A673 (cell line): ENCODE results near the gene L3HYPDH. TPM values are rescaled to one million over a fixed set of nuclear protein-coding genes. Genes with fewer than 3 reads are reported as not detected.
"Not testable (repeated sequence)": the region's sequence is repeated elsewhere in the genome, so short reads cannot be mapped to it uniquely, and the experiment has no call there.

Source experiments
- BruUV-seq: library from RNA; stranded (reverse); fragments of 400-500 nt; replicated peaks from 2 replicates; lab custom pipeline; 2021; lab: Mats Ljungman, UMichigan
- CTCF ChIA-PET: fragments of 300-600 bp; sonication (Branson Sonifier 250); formaldehyde crosslinking; loops from one replicate; lab custom pipeline; 2022; ENCODE audit warnings: antibody characterized with exemption; lab: Charles Lee
- POLR2A ChIA-PET: fragments of 300-600 bp; sonication (Branson Sonifier 250); formaldehyde crosslinking; loops from one replicate; lab custom pipeline; 2022; ENCODE audit warnings: antibody characterized with exemption; ENCODE audit not compliant: low non-redundant PET; lab: Charles Lee
- DNase-seq: peaks from one replicate; pipeline ENCODE4 v3.0.0-alpha.2; 2015; ENCODE audit warnings: low spot score
- H3K27ac ChIP-seq: fragments of 200-600 bp; sonication (generic); 2 replicates; pipeline ENCODE4 v1.5.1; 2016; ENCODE audit warnings: mixed run types, low read depth, mild to moderate bottlenecking, mixed read lengths, antibody characterized with exemption, low read length; ENCODE audit not compliant: poor library complexity, severe bottlenecking
- H3K27me3 ChIP-seq: fragments of 200-600 bp; sonication (generic); replicated peaks from 2 replicates; pipeline ENCODE4 v1.6.1; 2017; ENCODE audit warnings: mixed run types, low read depth, mild to moderate bottlenecking, mixed read lengths, antibody characterized with exemption, low read length; ENCODE audit not compliant: insufficient read depth, poor library complexity
- H3K36me3 ChIP-seq: fragments of 200-600 bp; sonication (generic); 2 replicates; pipeline ENCODE4 v1.6.1; 2016; ENCODE audit warnings: mixed run types, mild to moderate bottlenecking, mixed read lengths, antibody characterized with exemption, low read length; ENCODE audit not compliant: insufficient read depth, poor library complexity, severe bottlenecking
- H3K4me1 ChIP-seq: fragments of 200-600 bp; sonication (generic); 2 replicates; pipeline ENCODE4 v1.6.1; 2017; ENCODE audit warnings: mixed run types, mild to moderate bottlenecking, mixed read lengths, antibody characterized with exemption, low read length; ENCODE audit not compliant: insufficient read depth, poor library complexity, severe bottlenecking
- H3K4me3 ChIP-seq: fragments of 200-600 bp; sonication (generic); 2 replicates; pipeline ENCODE4 v1.5.1; 2016; ENCODE audit warnings: low read depth, mixed run types, mild to moderate bottlenecking, mixed read lengths, low read length; ENCODE audit not compliant: poor library complexity, severe bottlenecking
- H3K9me3 ChIP-seq: fragments of 200-600 bp; sonication (generic); 2 replicates; pipeline ENCODE4 v1.6.1; 2016; ENCODE audit warnings: mixed run types, low read depth, mild to moderate bottlenecking, mixed read lengths, antibody characterized with exemption, low read length; ENCODE audit not compliant: poor library complexity, severe bottlenecking
- EZH2 ChIP-seq: fragments of 200-600 bp; sonication (generic); IDR thresholded peaks from 2 replicates; pipeline ENCODE4 v1.6.1; 2017; ENCODE audit warnings: borderline replicate concordance, low read depth, mild to moderate bottlenecking, mixed read lengths, antibody characterized with exemption, low read length; ENCODE audit not compliant: poor library complexity, severe bottlenecking
- intact Hi-C: fragments of 100-400 bp; cut with micrococcal nuclease; formaldehyde crosslinking; loops from one replicate; pipeline ENCODE4 v1.10.0; 2022; ENCODE audit not compliant: unreplicated experiment
- total RNA-seq: library from RNA; stranded (reverse); gene quantifications from 2 replicates; pipeline ENCODE4 v1.2.3, GENCODE V29; 2021
- TF ChIP-seq, protein P1 (sequence below): fragments of 300-800, 200-600 bp; sonication (generic); conservative IDR thresholded peaks from 2 replicates; pipeline ENCODE4 v1.5.1; 2017; ENCODE audit warnings: low read depth, mild to moderate bottlenecking, antibody characterized with exemption, low read length, moderate library complexity, mixed read lengths

The L3HYPDH gene
- total RNA-seq, 1 experiment from 2014 or later: 31.9 TPM

DNA sequence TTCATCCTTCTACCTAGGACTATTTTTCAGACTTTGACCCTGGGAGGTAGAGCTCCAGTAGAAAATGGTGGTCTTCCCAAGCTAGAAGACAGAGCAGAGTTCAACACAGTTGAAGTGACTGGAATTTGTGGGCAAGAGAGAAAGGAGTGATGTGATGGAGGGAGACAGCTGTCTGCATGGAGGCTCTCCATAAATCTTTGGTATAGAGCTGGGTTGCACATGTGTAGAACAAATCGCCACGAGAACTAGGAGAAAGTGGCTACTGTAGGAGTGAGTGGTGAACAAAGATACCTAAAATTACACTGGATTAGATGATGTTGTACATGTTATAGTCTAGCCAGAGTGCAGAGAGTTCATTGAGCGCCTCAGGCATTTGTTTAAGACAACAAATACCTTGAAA is 33.5 kb downstream of the L3HYPDH start:
- TF ChIP-seq EZH2: no peak
- TF ChIP-seq, protein P1, sequence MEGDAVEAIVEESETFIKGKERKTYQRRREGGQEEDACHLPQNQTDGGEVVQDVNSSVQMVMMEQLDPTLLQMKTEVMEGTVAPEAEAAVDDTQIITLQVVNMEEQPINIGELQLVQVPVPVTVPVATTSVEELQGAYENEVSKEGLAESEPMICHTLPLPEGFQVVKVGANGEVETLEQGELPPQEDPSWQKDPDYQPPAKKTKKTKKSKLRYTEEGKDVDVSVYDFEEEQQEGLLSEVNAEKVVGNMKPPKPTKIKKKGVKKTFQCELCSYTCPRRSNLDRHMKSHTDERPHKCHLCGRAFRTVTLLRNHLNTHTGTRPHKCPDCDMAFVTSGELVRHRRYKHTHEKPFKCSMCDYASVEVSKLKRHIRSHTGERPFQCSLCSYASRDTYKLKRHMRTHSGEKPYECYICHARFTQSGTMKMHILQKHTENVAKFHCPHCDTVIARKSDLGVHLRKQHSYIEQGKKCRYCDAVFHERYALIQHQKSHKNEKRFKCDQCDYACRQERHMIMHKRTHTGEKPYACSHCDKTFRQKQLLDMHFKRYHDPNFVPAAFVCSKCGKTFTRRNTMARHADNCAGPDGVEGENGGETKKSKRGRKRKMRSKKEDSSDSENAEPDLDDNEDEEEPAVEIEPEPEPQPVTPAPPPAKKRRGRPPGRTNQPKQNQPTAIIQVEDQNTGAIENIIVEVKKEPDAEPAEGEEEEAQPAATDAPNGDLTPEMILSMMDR: no peak
- no peak for DNase-seq
- intact Hi-C loops: loop anchor here (10.0 kb wide), 1 partner anchor 936 kb away; no protein-coding TSS in a partner anchor

DNA sequence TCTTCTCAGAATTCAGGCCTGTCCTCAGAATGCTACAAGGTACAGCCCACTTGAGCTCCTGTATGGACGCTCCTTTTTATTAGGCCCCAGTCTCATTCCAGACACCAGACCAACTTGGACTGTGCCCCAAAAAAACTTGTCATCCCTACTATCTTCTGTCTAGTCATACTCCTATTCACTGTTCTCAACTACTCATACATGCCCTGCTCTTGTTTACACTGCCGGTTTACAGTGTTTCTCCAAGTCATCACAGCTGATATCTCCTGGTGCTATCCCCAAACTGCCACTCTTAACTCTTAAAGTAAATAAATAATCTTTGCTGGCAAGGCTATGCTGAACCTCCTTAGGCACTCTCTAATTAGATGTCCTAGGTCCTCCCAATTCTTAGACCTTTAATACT is 35.5 kb downstream of the L3HYPDH start:
- H3K36me3 ChIP-seq, H3K27me3 ChIP-seq, BruUV-seq, H3K9me3 ChIP-seq, H3K4me3 ChIP-seq, DNase-seq, POLR2A ChIA-PET, H3K27ac ChIP-seq, H3K4me1 ChIP-seq: not testable (repeated sequence)
- intact Hi-C loops: loop anchor here (10.0 kb wide), 1 partner anchor 424 kb away; no protein-coding TSS in a partner anchor
- CTCF ChIA-PET: interaction anchor here (0.7 kb wide), 1 partner anchor 947 kb away, joined by 11 read pairs; no protein-coding TSS in a partner anchor

More for the DNA sequence above, 33.5 kb downstream of the L3HYPDH start:
- no peaks in the 10 kb centered on the region for H3K9me3 ChIP-seq
- no TSS peak for BruUV-seq
- POLR2A ChIA-PET: no interaction called here
- CTCF ChIA-PET: no interaction called here
- no peaks in the 10 kb centered on the region for H3K36me3 ChIP-seq
- no peaks in the 10 kb centered on the region for H3K27me3 ChIP-seq
- no peak overlapping the region for H3K4me3 ChIP-seq
- no peak overlapping the region for H3K27ac ChIP-seq
- H3K4me1 ChIP-seq: no peaks in the 10 kb centered on the region

DNA sequence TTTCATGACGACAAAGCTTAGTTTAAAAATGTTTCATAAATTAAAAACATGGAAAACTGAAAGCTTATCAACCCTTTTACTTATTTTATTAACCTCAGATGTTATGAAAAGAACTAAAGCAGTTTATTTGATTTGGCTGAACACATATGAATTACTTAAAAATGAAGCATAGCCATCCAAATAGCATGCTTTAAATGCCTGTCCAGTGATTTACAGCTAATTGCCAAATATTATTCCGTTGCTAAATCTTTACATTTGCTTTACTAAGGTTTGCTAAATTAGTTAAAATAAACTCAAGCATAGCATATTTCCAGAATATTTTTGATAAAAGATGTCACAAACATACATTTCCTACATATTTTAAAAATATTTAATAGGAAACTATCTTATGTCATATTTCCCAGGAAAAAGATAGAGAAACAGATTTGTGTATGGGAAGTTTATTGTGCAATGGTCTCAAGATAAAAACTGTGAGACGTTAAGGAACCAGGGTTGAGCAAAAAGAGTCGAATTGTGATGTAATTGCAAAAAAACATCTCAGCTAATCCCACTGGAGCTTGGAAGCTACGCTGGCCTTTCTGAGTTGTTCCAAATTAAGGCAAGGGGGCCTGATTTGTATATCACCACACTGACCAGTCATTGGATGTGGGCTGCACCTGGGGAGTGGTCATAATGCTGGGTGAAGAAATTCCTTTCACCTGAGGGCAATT is 44.8 kb downstream of the L3HYPDH start:
- intact Hi-C loops: no loop called here
- H3K4me1 ChIP-seq: no peaks in the 10 kb centered on the region
- POLR2A ChIA-PET: no interaction called here
- H3K4me3 ChIP-seq: no peak overlapping the region
- DNase-seq: no peak
- H3K27ac ChIP-seq: no peak overlapping the region
- no peaks in the 10 kb centered on the region for H3K9me3 ChIP-seq
- no peaks in the 10 kb centered on the region for H3K36me3 ChIP-seq
- H3K27me3 ChIP-seq: peaks cover 3% of the 10 kb centered on the region
- no TSS peak for BruUV-seq
- TF ChIP-seq, protein P1: no peak
- no peak for TF ChIP-seq EZH2
- CTCF ChIA-PET: no interaction called here

DNA sequence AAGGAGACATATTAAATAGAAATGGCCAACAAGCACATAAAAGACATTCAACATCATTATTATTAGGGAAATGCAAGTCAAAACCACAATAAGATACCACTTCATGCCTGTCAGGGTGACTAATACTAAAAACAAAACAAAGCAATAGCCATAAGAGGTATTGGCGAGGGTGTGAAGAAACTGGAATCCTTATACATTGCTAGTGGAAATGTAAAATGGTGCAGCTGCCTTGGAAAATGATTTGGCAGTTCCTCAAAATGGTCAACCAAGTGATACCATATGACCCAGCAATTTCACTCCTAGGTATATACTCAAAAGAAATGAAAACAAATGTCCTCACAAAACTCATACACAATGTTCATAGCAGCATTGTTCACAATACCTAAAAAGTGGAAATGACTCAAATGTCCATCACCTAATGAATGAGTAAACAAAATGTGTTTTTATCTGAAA is 46.0 kb downstream of the L3HYPDH start:
- ChIA-PET POLR2A (no interaction called here), CTCF (no interaction called here)
- no peak for DNase-seq
- TF ChIP-seq, protein P1: no peak
- TF ChIP-seq EZH2: no peak
- no peak overlapping the region for H3K4me3 ChIP-seq
- no peaks in the 10 kb centered on the region for H3K9me3 ChIP-seq
- intact Hi-C loops: no loop called here
- H3K27me3 ChIP-seq: peaks cover 3% of the 10 kb centered on the region
- no peak overlapping the region for H3K27ac ChIP-seq
- H3K36me3 ChIP-seq: no peaks in the 10 kb centered on the region
- H3K4me1 ChIP-seq: no peaks in the 10 kb centered on the region
- no TSS peak for BruUV-seq
